8988T (cell line): ENCODE measurements around the gene RAB1B.

Experiments
- DNase-seq: peaks from one replicate; pipeline ENCODE4 v3.0.0; 2011

The RAB1B gene

GRCh38 chr11:66268244-66268951 is at the start of gene RAB1B:
TSS of gene RAB1B (plus strand) at chr11:66268639. CDS start at chr11:66268680, 41 bp downstream.
- DNase-seq, result peak; percentile 99

GRCh38 chr11:66218846-66219620 is 49.4 kb upstream of the RAB1B start:
- no peak for DNase-seq

GRCh38 chr11:66219846-66220565 is 48.4 kb upstream of the RAB1B start:
- no peak for DNase-seq

- no peak for DNase-seq
These were observed 47.9 kb upstream of the RAB1B start for GRCh38 chr11:66220566-66220935.

GRCh38 chr11:66221012-66221411 is 47.4 kb upstream of the RAB1B start:
- DNase-seq, result no peak

GRCh38 chr11:66221726-66222236 is 46.7 kb upstream of the RAB1B start:
- DNase-seq, result no peak

- peak; percentile 88 for DNase-seq
These were observed 45.9 kb upstream of the RAB1B start for GRCh38 chr11:66222358-66223149.

GRCh38 chr11:66224226-66224855 is 44.1 kb upstream of the RAB1B start:
- DNase-seq, result no peak

GRCh38 chr11:66225066-66225465 is 43.4 kb upstream of the RAB1B start:
- DNase-seq, result no peak

- DNase-seq, result no peak
These were observed 42.3 kb upstream of the RAB1B start for GRCh38 chr11:66226101-66226500.

- DNase-seq, result no peak
These were observed 40.7 kb upstream of the RAB1B start for GRCh38 chr11:66227700-66228099.

- DNase-seq, result no peak
These were observed 39.9 kb upstream of the RAB1B start for GRCh38 chr11:66228521-66228920.

- no peak for DNase-seq
These were observed 38.3 kb upstream of the RAB1B start for GRCh38 chr11:66230156-66230555.

- DNase-seq, result no peak
These were observed 37.5 kb upstream of the RAB1B start for GRCh38 chr11:66230978-66231377.

GRCh38 chr11:66231561-66231960 is 36.9 kb upstream of the RAB1B start:
- no peak for DNase-seq

- DNase-seq, result no peak
These were observed 35.7 kb upstream of the RAB1B start for GRCh38 chr11:66232769-66233168.

GRCh38 chr11:66233301-66233700 is 35.1 kb upstream of the RAB1B start:
- DNase-seq, result no peak

- no peak for DNase-seq
These were observed 33.3 kb upstream of the RAB1B start for GRCh38 chr11:66235141-66235540.

- DNase-seq, result no peak
These were observed 30.6 kb upstream of the RAB1B start for GRCh38 chr11:66237867-66238266.

- DNase-seq, result no peak
These were observed 29.5 kb upstream of the RAB1B start for GRCh38 chr11:66238786-66239413.

GRCh38 chr11:66239511-66239910 is 28.9 kb upstream of the RAB1B start:
- DNase-seq, result no peak
